ENCODE measurements around the gene XRCC4. TPM values are rescaled to one million over a fixed set of nuclear protein-coding genes. Genes with fewer than 3 reads are reported as not detected.

Gene XRCC4
- total RNA-seq, 3 donors from 2014 or later, result 8.8 to 10.8 (median 10.4) TPM

DNA sequence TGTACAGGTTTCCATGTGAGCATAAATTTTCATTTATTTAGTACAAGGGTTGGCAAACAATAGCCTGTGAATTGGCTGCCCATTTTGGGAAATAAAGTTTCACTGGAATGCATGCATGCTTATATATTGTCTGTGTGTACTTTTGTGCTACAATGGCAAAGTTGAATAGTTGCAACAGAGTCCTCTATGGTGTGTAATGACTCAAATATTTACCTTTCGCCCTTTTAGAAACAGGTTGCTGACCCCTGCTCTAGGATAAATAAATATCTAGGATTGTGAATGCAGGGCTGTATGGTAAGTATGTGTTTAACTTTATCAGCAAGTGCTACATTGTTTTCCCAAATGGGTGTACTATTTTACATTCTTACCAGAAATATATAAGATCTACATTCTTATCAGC, 47.2 kb downstream of the XRCC4 start:
- Histone ChIP-seq H3K27ac (no peak overlapping the region), H3K27me3 (no peaks in the 10 kb centered on the region), H3K9me3 (peaks cover 0 to 4% of the 10 kb centered on the region in 2 donors), H3K36me3 (no peaks in the 10 kb centered on the region), H3K4me1 (no peaks in the 10 kb centered on the region), H3K4me3 (no peak overlapping the region)
- TF ChIP-seq, protein P1, sequence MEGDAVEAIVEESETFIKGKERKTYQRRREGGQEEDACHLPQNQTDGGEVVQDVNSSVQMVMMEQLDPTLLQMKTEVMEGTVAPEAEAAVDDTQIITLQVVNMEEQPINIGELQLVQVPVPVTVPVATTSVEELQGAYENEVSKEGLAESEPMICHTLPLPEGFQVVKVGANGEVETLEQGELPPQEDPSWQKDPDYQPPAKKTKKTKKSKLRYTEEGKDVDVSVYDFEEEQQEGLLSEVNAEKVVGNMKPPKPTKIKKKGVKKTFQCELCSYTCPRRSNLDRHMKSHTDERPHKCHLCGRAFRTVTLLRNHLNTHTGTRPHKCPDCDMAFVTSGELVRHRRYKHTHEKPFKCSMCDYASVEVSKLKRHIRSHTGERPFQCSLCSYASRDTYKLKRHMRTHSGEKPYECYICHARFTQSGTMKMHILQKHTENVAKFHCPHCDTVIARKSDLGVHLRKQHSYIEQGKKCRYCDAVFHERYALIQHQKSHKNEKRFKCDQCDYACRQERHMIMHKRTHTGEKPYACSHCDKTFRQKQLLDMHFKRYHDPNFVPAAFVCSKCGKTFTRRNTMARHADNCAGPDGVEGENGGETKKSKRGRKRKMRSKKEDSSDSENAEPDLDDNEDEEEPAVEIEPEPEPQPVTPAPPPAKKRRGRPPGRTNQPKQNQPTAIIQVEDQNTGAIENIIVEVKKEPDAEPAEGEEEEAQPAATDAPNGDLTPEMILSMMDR (IDR thresholded peaks at IDR 0.05), result no peak
- TF ChIP-seq POLR2AphosphoS5 (IDR thresholded peaks at IDR 0.05) (no peak), POLR2A (IDR thresholded peaks at IDR 0.05) (no peak)
- DNase-seq (ENCODE audit: low spot score in 2 of 2), result no peak
- intact Hi-C loops (cut with DNase I; ENCODE audit: low total_unique reads), result no loop called here

DNA sequence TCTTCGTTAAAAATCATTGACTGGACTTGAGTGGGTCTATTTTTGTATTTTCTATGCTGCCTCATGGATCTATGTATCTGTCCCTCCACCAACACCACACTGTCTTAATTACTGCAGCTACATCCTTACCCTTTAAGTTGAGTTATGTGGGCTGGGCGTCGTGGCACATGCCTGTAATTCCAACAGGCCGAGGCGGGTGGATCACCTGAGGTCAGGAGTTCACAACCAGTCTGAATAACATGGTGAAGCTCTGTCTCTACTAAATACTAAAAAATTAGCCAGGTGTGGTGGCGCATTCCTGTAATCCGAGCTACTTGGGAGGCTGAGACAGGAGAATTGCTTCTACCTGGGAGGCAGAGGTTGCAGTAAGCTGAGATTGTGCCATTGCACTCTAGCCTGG, 48.2 kb downstream of the XRCC4 start:
- intact Hi-C loops (cut with DNase I; ENCODE audit: low total_unique reads), result no loop called here
- no peak overlapping the region for H3K27ac ChIP-seq

DNA sequence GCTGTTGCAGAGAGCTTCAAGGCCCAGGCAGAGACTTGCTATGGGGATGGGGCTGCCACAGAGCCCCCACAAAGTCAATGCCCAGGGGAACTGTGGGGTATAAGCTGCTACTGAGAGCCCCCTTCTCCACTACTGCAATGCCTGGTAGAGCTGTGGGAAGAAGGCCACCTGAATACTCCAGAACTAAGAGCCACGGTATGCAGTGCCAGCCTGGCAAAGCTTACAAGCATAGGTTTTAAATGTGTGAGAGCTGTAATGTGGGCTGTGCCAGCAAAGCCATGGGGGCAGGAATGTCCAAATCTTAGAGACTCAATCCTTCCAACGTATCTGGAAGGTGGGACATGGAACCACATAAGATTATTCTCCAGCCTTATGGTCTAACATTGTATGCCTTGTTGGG, 49.2 kb downstream of the XRCC4 start:
- Histone ChIP-seq H3K9me3 (peaks cover 0 to 4% of the 10 kb centered on the region in 2 donors), H3K27me3 (no peaks in the 10 kb centered on the region), H3K4me1 (no peaks in the 10 kb centered on the region), H3K4me3 (no peak overlapping the region), H3K36me3 (no peaks in the 10 kb centered on the region), H3K27ac (no peak overlapping the region)
- no peak for DNase-seq (ENCODE audit: low spot score in 2 of 2)
- TF ChIP-seq POLR2A (IDR thresholded peaks at IDR 0.05) (no peak), POLR2AphosphoS5 (IDR thresholded peaks at IDR 0.05) (no peak)
- TF ChIP-seq, protein P1 (IDR thresholded peaks at IDR 0.05), result no peak
- intact Hi-C loops (cut with DNase I; ENCODE audit: low total_unique reads), result no loop called here

More for the DNA sequence above, 48.2 kb downstream of the XRCC4 start:
- Histone ChIP-seq H3K36me3 (no peaks in the 10 kb centered on the region), H3K9me3 (peaks cover 0 to 4% of the 10 kb centered on the region in 2 donors), H3K27me3 (no peaks in the 10 kb centered on the region), H3K4me3 (no peak overlapping the region), H3K4me1 (no peaks in the 10 kb centered on the region)
- TF ChIP-seq, protein P1 (IDR thresholded peaks at IDR 0.05), result no peak
- TF ChIP-seq POLR2A (IDR thresholded peaks at IDR 0.05) (no peak), POLR2AphosphoS5 (IDR thresholded peaks at IDR 0.05) (no peak)
- no peak for DNase-seq (ENCODE audit: low spot score in 2 of 2)

DNA sequence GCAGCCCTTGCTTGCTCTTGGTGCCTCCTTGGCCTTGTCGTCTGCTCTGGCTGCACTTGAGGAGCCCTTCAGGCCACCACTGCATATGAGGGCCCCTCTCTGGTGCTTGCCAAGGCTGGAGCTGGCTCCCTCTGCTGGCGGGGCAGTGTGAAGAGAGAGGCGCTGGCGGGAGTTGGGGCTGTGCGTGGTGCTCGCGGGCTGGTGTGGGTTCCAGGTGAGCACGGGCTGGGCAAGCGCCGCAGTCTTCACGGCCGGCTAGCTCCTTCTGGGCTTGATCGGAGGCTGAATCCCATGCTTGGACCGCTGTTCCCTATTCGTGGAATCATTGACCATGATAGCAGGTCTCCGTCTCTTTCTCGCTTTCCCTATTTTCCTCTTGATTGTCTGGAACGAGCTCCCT, 56.5 kb downstream of the XRCC4 start:
- H3K9me3 ChIP-seq, result peaks cover 0 to 13% of the 10 kb centered on the region in 2 donors
- H3K27ac ChIP-seq, result no peak overlapping the region
- no peak for DNase-seq (ENCODE audit: low spot score in 2 of 2)
- TF ChIP-seq, protein P1 (IDR thresholded peaks at IDR 0.05), result no peak
- no peak for TF ChIP-seq POLR2AphosphoS5 (IDR thresholded peaks at IDR 0.05)
- no peak for TF ChIP-seq POLR2A (IDR thresholded peaks at IDR 0.05)
- intact Hi-C loops (cut with DNase I; ENCODE audit: low total_unique reads), result no loop called here
- no peaks in the 10 kb centered on the region for H3K4me1 ChIP-seq
- no peak overlapping the region for H3K4me3 ChIP-seq
- H3K27me3 ChIP-seq, result no peaks in the 10 kb centered on the region
- H3K36me3 ChIP-seq, result no peaks in the 10 kb centered on the region

DNA sequence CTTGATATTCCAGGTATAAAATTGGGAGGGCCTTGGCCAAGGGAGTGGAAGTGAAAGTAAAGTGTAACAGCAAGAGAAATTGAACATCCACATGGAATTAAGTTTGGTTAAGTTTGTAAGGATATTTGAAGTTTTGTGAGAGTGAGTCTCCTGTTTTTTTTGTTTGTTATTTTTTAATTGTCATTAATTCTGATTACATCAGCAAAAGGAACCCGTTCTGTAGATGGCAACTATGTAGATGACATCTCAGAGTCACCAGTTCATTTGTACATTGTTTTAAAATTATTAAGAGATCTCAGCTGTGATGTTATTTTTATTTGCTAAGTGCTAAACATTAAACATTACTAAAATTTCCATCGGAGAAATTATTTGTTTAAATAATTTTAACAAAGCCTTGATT, 65.2 kb downstream of the XRCC4 start:
- TF ChIP-seq POLR2A (IDR thresholded peaks at IDR 0.05), result no peak
- intact Hi-C loops (cut with DNase I; ENCODE audit: low total_unique reads), result no loop called here
- no peaks in the 10 kb centered on the region for H3K36me3 ChIP-seq
- H3K27me3 ChIP-seq, result no peaks in the 10 kb centered on the region
- H3K4me3 ChIP-seq, result no peak overlapping the region
- H3K4me1 ChIP-seq, result no peaks in the 10 kb centered on the region
- no peaks in the 10 kb centered on the region for H3K9me3 ChIP-seq
- no peak overlapping the region for H3K27ac ChIP-seq
- DNase-seq (ENCODE audit: low spot score in 2 of 2), result no peak

DNA sequence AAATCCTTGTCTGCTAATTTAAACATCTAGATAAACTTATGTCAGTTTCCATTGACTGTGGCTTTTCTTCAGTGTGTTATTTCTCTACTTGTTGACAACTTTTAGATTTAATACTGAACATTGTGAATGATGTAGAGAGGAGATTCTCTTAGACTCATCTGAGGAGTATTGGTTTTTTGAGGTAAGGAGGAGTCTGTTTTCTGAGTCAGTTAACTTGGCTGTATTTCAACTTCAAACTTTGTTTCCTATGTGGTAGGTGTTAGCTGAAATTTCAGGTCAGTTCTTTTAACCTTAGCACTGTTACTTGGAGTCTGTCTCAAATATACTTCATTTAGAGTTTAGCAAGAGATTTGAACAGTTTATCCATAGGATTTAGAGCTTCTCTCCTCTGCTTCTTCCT, 67.9 kb downstream of the XRCC4 start:
- H3K9me3 ChIP-seq, result no peaks in the 10 kb centered on the region
- DNase-seq (ENCODE audit: low spot score in 2 of 2), result no peak
- H3K4me1 ChIP-seq, result no peaks in the 10 kb centered on the region
- no peak overlapping the region for H3K27ac ChIP-seq
- intact Hi-C loops (cut with DNase I; ENCODE audit: low total_unique reads), result no loop called here
- H3K36me3 ChIP-seq, result no peaks in the 10 kb centered on the region
- H3K27me3 ChIP-seq, result no peaks in the 10 kb centered on the region
- H3K4me3 ChIP-seq, result no peak overlapping the region
- TF ChIP-seq POLR2AphosphoS5 (IDR thresholded peaks at IDR 0.05) (no peak), POLR2A (IDR thresholded peaks at IDR 0.05) (no peak)
- TF ChIP-seq, protein P1 (IDR thresholded peaks at IDR 0.05), result no peak

All from breast epithelium (tissue), 4 donors.